NCI-H345 treated with DMSO at 0.1 percent for 48 hours (cell line): ENCODE data around the gene TTBK1.

Experiments used
- DNase-seq: peaks from one replicate; lab custom pipeline; 2025; ENCODE audit not compliant: unreplicated experiment; lab: John Stamatoyannopoulos, UW

Gene TTBK1

GRCh38 chr6:43254138-43254817 lies 11.0 kb downstream of the TTBK1 start:
- no peak for DNase-seq

GRCh38 chr6:43254846-43255245 lies 11.6 kb downstream of the TTBK1 start:
- no peak for DNase-seq

- DNase-seq = no peak
These were observed 12.2 kb downstream of the TTBK1 start for GRCh38 chr6:43255408-43256054.

- DNase-seq = no peak
These were observed 13.5 kb downstream of the TTBK1 start for GRCh38 chr6:43256670-43257366.

GRCh38 chr6:43257367-43258145 lies 14.3 kb downstream of the TTBK1 start:
- no peak for DNase-seq

- DNase-seq = no peak
These were observed 14.9 kb downstream of the TTBK1 start for GRCh38 chr6:43258180-43258579.

GRCh38 chr6:43258807-43259686 lies 15.8 kb downstream of the TTBK1 start:
- no peak for DNase-seq

GRCh38 chr6:43260791-43261190 lies 17.5 kb downstream of the TTBK1 start:
- no peak for DNase-seq

- DNase-seq = no peak
These were observed 17.9 kb downstream of the TTBK1 start for GRCh38 chr6:43261198-43261597.

GRCh38 chr6:43262000-43262779 lies 18.9 kb downstream of the TTBK1 start:
- DNase-seq = no peak

GRCh38 chr6:43262780-43263313 lies 19.6 kb downstream of the TTBK1 start:
- DNase-seq = no peak

- DNase-seq = no peak
These were observed 20.3 kb downstream of the TTBK1 start for GRCh38 chr6:43263314-43264178.

- no peak for DNase-seq
These were observed 21.4 kb downstream of the TTBK1 start for GRCh38 chr6:43264599-43265145.

- DNase-seq = no peak
These were observed 22.3 kb downstream of the TTBK1 start for GRCh38 chr6:43265564-43265963.

GRCh38 chr6:43267619-43268354 lies 24.5 kb downstream of the TTBK1 start:
- DNase-seq = no peak

GRCh38 chr6:43268355-43268700 lies 25.0 kb downstream of the TTBK1 start:
- DNase-seq = no peak

GRCh38 chr6:43268782-43269272 lies 25.5 kb downstream of the TTBK1 start:
- DNase-seq = no peak
